A549 (cell line): ENCODE data around the gene MFAP4. TPM values are rescaled to one million over a fixed set of nuclear protein-coding genes. Genes with fewer than 3 reads are reported as not detected.

ENCODE experiments used
- ATAC-seq, 2 experiments: fragments of 200-7000 bp in 1 of 2; fragments of >200 bp in 1 of 2; cut with Nextera tagmentation in 1 of 2; cut with Tn5 transposase in 1 of 2; 3 replicates each; pipeline versions ENCODE4 v1.8.0 to v1.9.1; 2018 to 2020; ENCODE audit warnings: mild to moderate bottlenecking in 1 of 2, moderate library complexity in 1 of 2
- CTCF ChIA-PET: fragments of 300-600 bp; sonication (Branson Sonifier 250); formaldehyde crosslinking; extraction: SDS; loops from one replicate; lab custom pipeline; 2021; ENCODE audit warnings: antibody characterized with exemption, inconsistent platforms; lab: Yijun Ruan, JAX
- POLR2A ChIA-PET: fragments of 350-600 bp; formaldehyde crosslinking; extraction: SDS; loops from one replicate; lab custom pipeline; 2021; ENCODE audit warnings: antibody characterized with exemption, inconsistent platforms; lab: Yijun Ruan, JAX
- DNase-seq, 2 experiments: peaks; one replicate each; pipeline versions ENCODE4 v3.0.0 to v3.0.0-alpha.2; 2011 to 2016; ENCODE audit warnings: low read depth in 1 of 2, low spot score in 1 of 2
- FAIRE-seq: peaks from 2 replicates; lab custom pipeline; 2011; peaks lifted over from hg19 to GRCh38; lab: Jason Lieb, UNC
- H3K27ac ChIP-seq, 2 experiments: fragments of >200 bp; sonication (Bioruptor Twin); formaldehyde crosslinking; 3 replicates each; pipeline ENCODE4 v1.5.1; 2016 to 2017
- H3K4me1 ChIP-seq: fragments of >200 bp; sonication (Bioruptor Twin); formaldehyde crosslinking; 3 replicates; pipeline ENCODE4 v1.6.1; 2016
- H3K4me2 ChIP-seq: fragments of >200 bp; sonication (Bioruptor Twin); formaldehyde crosslinking; 3 replicates; pipeline ENCODE4 v1.6.1; 2016
- H3K4me3 ChIP-seq: fragments of >200 bp; sonication (Bioruptor Twin); formaldehyde crosslinking; 3 replicates; pipeline ENCODE4 v1.5.1; 2016
- H3K9me3 ChIP-seq: fragments of >200 bp; sonication (Bioruptor Twin); formaldehyde crosslinking; 3 replicates; pipeline ENCODE4 v1.6.1; 2016
- BCL3 ChIP-seq: fragments of >200 bp; sonication (Bioruptor Twin); formaldehyde crosslinking; IDR thresholded peaks from 3 replicates; pipeline ENCODE4 v1.6.1; 2016
- CBX2 ChIP-seq: fragments of 200-600 bp; sonication (generic); IDR thresholded peaks from 2 replicates; pipeline ENCODE4 v1.6.1; 2016; ENCODE audit warnings: low read depth, mild to moderate bottlenecking, borderline replicate concordance
- CHD4 ChIP-seq: fragments of 200-600 bp; sonication (generic); IDR thresholded peaks from 2 replicates; pipeline ENCODE4 v1.6.1; 2016; ENCODE audit warnings: antibody characterized with exemption, mild to moderate bottlenecking, borderline replicate concordance
- EHF ChIP-seq: fragments of 250-450 bp; sonication (Bioruptor Pico); IDR thresholded peaks from 2 replicates; pipeline ENCODE4 v1.5.0; 2020; ENCODE audit warnings: mild to moderate bottlenecking
- ELK1 ChIP-seq: fragments of 150-350 bp; IDR thresholded peaks from 2 replicates; pipeline ENCODE4 v1.6.1; 2014; ENCODE audit warnings: low read depth, mild to moderate bottlenecking, low read length
- HES2 ChIP-seq: fragments of >200 bp; sonication (Bioruptor Twin); formaldehyde crosslinking; IDR thresholded peaks from 2 replicates; pipeline ENCODE4 v1.6.1; 2016
- HMGXB4 ChIP-seq: fragments of 250-450 bp; sonication (Bioruptor Pico); IDR thresholded peaks from 2 replicates; pipeline ENCODE4 v1.5.0; 2021; ENCODE audit warnings: mild to moderate bottlenecking, moderate library complexity, borderline replicate concordance
- HOXA7 ChIP-seq: fragments of 250-450 bp; sonication (Bioruptor Pico); IDR thresholded peaks from 2 replicates; pipeline ENCODE4 v1.5.0; 2020; ENCODE audit warnings: mild to moderate bottlenecking, moderate library complexity
- JUN ChIP-seq, 2 experiments: fragments of >200 bp; sonication (Bioruptor Twin); formaldehyde crosslinking; IDR thresholded peaks; 2 replicates in 1 of 2; 3 replicates in 1 of 2; pipeline ENCODE4 v1.6.1; 2016 to 2017
- MYC ChIP-seq: IDR thresholded peaks from 2 replicates; pipeline ENCODE4 v1.6.1; 2012; ENCODE audit warnings: mild to moderate bottlenecking, inconsistent platforms, low read length, improper control_type of control experiment, borderline replicate concordance
- NPAS2 ChIP-seq: fragments of 250-450 bp; sonication (Bioruptor Pico); IDR thresholded peaks from 2 replicates; pipeline ENCODE4 v1.8.0; 2022; ENCODE audit warnings: mild to moderate bottlenecking, moderate library complexity, borderline replicate concordance
- PBX3 ChIP-seq: IDR thresholded peaks from 2 replicates; pipeline ENCODE4 v1.6.1; 2012
- RAD21 ChIP-seq, 2 experiments: fragments of >200 bp in 1 of 2; sonication (Bioruptor Twin) in 1 of 2; formaldehyde crosslinking in 1 of 2; IDR thresholded peaks in 1 of 2; conservative IDR thresholded peaks in 1 of 2; 2 replicates in 1 of 2; 3 replicates in 1 of 2; pipeline ENCODE4 v1.6.1; 2012 to 2018; ENCODE audit warnings: inconsistent platforms in 1 of 2
- RCOR1 ChIP-seq: fragments of 150-350 bp; IDR thresholded peaks from 2 replicates; pipeline ENCODE4 v1.6.1; 2014; ENCODE audit warnings: antibody characterized with exemption, low read length, low read depth
- ZSCAN20 ChIP-seq: fragments of 250-450 bp; sonication (Bioruptor Pico); IDR thresholded peaks from 2 replicates; pipeline ENCODE4 v1.8.0; 2022; ENCODE audit warnings: mild to moderate bottlenecking, moderate library complexity
- whole genome bisulfite sequencing: methylation state at CpG from one replicate; pipeline ENCODE4 v1.1.6; 2017; ENCODE audit errors: missing lambda C conversion rate; 5-methylcytosine and 5-hydroxymethylcytosine counted together
- polyA plus RNA-seq, 4 experiments: library from polyadenylated mRNA; depleted of rRNA in 3 of 4; stranded (reverse); fragments of >200 nt; fragmentation: RNase III in 1 of 4; extraction: RNeasy Plus Mini Kit Qiagen cat#74134 plus additional on column Dnase treatment in 1 of 4; gene quantifications; 2 replicates in 3 of 4; 3 replicates in 1 of 4; pipeline ENCODE4 v1.2.3, GENCODE V29; 2011 to 2017

Gene MFAP4
- polyA plus RNA-seq, 2 of the 4 experiments (the other 2 are of a cell fraction) = 0.13 TPM; not detected in 1

- ATAC-seq (no peak), DNase-seq (no peak), FAIRE-seq (peak; percentile 39)
- TF ChIP-seq JUN (IDR thresholded peaks at IDR 0.05) = no peak
- TF ChIP-seq MYC = no peak
- TF ChIP-seq ELK1 = no peak
- no peak for TF ChIP-seq RAD21 (conservative IDR thresholded peaks at IDR 0.05 in 1 of 2, IDR thresholded peaks at IDR 0.05 in 1 of 2)
- no peak overlapping the region for H3K4me2 ChIP-seq
- CTCF ChIA-PET = interaction anchor here (0.8 to 4.6 kb wide), 5 partner anchors 32 to 360 kb away, joined by 3 to 24 read pairs (median 7); partner anchors contain the start of gene B9D1
- no peak overlapping the region for H3K4me3 ChIP-seq
- no peaks in the 10 kb centered on the region for H3K9me3 ChIP-seq
- 79% methylated on average over 1 of the region's 1 CpG for WGBS
- no peak overlapping the region for H3K27ac ChIP-seq
- H3K4me1 ChIP-seq = peaks cover 11% of the 10 kb centered on the region
- POLR2A ChIA-PET = no interaction called here
These were observed 15.2 kb upstream of the MFAP4 start for GRCh38 chr17:19402171-19402570.

GRCh38 chr17:19401321-19402010 lies 14.5 kb upstream of the MFAP4 start:
- Histone ChIP-seq H3K9me3 (no peaks in the 10 kb centered on the region), H3K27ac (no peak overlapping the region), H3K4me2 (no peak overlapping the region), H3K4me3 (no peak overlapping the region), H3K4me1 (peaks cover 11% of the 10 kb centered on the region)
- no peak for FAIRE-seq
- no peak for ATAC-seq
- POLR2A ChIA-PET = no interaction called here
- CTCF ChIA-PET = interaction anchor here (1.2 to 4.6 kb wide), 5 partner anchors 10 to 361 kb away, joined by 3 to 24 read pairs (median 7); partner anchors contain the start of gene B9D1
- no peak for DNase-seq
- TF ChIP-seq NPAS2 (CRISPR knock-in tag) (no peak), CHD4 (no peak), BCL3 (no peak), CBX2 (no peak), EHF (no peak), PBX3 (no peak), HOXA7 (CRISPR knock-in tag) (no peak), HMGXB4 (CRISPR knock-in tag) (no peak), RCOR1 (no peak), HES2 (no peak), ZSCAN20 (CRISPR knock-in tag) (no peak)
- WGBS = 72% methylated on average over 8 of the region's 8 CpGs
